ENCODE data around the gene PYGM. TPM values are rescaled to one million over a fixed set of nuclear protein-coding genes. Genes with fewer than 3 reads are reported as not detected.

The PYGM gene
- total and polyA plus RNA-seq, 2 experiments from 2014 or later, result 1.5 to 3.9 TPM

DNA sequence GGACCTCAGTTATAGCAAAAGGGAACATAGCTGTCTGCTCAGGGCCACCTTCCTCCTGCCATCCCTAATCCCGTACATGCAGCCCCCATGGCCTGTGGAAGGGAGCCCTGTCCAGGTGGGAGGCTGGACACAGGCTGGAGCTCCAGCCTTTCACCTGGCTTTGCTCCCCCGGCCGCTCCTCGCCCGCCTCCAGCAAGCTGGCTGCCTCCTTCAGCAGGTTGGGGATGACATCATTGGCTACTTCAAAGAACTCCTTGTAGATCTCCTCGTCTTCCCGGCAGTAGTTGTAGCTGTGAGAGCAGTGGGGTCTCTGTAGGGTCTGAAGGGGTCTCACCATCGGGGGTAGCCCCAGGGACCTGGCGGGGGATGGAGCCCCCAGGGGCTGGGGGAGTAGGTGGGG lies 45.7 kb upstream of the PYGM start (continued):
- TF ChIP-seq EZH2 (IDR thresholded peaks at IDR 0.05; ENCODE audit: low read depth, unreplicated experiment) (no peak), ZNF114 (CRISPR knock-in tag; IDR thresholded peaks at IDR 0.05) (no peak)

DNA sequence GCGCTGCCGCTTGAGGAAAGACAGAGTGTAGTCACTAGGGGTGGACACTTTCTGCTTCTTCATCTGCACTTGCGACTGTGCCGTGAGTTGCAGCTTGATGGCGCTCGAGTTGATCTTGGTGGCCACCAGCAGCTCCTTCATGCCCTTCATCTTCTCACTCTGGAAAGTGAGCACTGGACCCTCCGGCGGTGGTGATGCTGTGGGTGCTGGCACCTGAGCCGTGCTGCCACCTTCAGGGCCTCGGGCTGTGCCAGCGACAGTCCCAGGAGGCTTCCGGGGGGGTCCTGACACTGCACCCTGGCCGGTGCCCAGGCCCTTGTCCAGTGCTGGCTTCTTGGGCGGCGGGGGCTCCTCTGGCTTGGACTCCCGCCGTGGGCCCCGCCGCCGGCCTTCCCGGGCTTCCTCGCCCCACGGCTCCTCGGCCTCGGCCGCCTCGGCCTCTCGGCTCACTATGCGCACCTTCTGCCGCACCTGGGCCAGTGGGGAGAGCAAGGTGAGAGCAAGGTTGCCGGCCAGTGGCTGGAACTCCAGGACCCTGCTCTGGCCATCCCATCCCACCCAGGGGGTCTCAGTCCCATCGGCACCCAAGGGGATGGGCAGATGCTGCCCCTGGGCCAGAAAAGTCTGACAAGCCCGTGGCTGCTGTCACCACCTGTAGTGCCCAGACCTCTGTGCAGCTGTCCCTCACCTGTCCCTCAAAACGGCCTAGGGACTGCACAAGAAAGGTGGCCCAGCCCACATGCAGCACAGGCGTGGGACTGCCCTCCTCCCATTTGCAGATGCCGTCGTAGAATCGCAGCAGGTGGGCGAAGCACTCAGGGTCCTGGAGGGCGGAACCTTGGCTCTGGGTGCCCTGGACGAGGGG lies 44.8 kb upstream of the PYGM start:
- Mint-ChIP-seq H3K9me3 (no peaks in the 10 kb centered on the region), H3K36me3 (ENCODE audit: low read depth) (peaks cover 21% of the 10 kb centered on the region), H3K4me3 (peak overlapping the region; percentile 78), H3K27ac (peak overlapping the region; percentile 93), H3K4me1 (peaks cover 20% of the 10 kb centered on the region), H3K27me3 (ENCODE audit: insufficient read depth, low read depth, poor library complexity) (peaks cover 10% of the 10 kb centered on the region)
- Histone ChIP-seq H2AFZ (no peak overlapping the region), H3K4me3 (peak overlapping the region; percentile 72; the same call in 1 of the 2 replicates), H3K4me2 (peak overlapping the region; percentile 84), H3K4me1 (ENCODE audit: insufficient read depth) (peaks cover 8% of the 10 kb centered on the region; the same call in 1 of the 2 replicates), H3K9me2 (ENCODE audit: insufficient read depth) (no peaks in the 10 kb centered on the region), H3K27ac (ENCODE audit: low read depth) (peak overlapping the region; percentile 93), H3K27me3 (ENCODE audit: insufficient read depth) (no peaks in the 10 kb centered on the region), H3K36me3 (ENCODE audit: insufficient read depth) (no peaks in the 10 kb centered on the region), H3F3A (replicated peaks; ENCODE audit: low read depth) (peaks cover 12% of the 10 kb centered on the region), H4K20me1 (replicated peaks; ENCODE audit: insufficient read depth) (0 out of 2 replicates have a peak, but pooled peaks cover 13% of the 10 kb centered on the region), H3K79me2 (replicated peaks; ENCODE audit: insufficient read depth) (peaks cover 6% of the 10 kb centered on the region; the same call in 1 of the 2 replicates)
- peak; percentile 12 for ATAC-seq
- peak; percentile 66 for DNase-seq (ENCODE audit: low spot score)
- TF ChIP-seq, protein P1, sequence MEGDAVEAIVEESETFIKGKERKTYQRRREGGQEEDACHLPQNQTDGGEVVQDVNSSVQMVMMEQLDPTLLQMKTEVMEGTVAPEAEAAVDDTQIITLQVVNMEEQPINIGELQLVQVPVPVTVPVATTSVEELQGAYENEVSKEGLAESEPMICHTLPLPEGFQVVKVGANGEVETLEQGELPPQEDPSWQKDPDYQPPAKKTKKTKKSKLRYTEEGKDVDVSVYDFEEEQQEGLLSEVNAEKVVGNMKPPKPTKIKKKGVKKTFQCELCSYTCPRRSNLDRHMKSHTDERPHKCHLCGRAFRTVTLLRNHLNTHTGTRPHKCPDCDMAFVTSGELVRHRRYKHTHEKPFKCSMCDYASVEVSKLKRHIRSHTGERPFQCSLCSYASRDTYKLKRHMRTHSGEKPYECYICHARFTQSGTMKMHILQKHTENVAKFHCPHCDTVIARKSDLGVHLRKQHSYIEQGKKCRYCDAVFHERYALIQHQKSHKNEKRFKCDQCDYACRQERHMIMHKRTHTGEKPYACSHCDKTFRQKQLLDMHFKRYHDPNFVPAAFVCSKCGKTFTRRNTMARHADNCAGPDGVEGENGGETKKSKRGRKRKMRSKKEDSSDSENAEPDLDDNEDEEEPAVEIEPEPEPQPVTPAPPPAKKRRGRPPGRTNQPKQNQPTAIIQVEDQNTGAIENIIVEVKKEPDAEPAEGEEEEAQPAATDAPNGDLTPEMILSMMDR (conservative IDR thresholded peaks at IDR 0.05; ENCODE audit: low read depth in 2 of 2), result peak; percentile 36 to 59; a peak in 3 of 4 replicates
- TF ChIP-seq CREB1 (CRISPR knock-in tag; IDR thresholded peaks at IDR 0.05; ENCODE audit: low read depth) (no peak), NANOG (IDR thresholded peaks at IDR 0.05; ENCODE audit: borderline replicate concordance) (no peak), EZH2 (IDR thresholded peaks at IDR 0.05; ENCODE audit: low read depth, unreplicated experiment) (no peak)

DNA sequence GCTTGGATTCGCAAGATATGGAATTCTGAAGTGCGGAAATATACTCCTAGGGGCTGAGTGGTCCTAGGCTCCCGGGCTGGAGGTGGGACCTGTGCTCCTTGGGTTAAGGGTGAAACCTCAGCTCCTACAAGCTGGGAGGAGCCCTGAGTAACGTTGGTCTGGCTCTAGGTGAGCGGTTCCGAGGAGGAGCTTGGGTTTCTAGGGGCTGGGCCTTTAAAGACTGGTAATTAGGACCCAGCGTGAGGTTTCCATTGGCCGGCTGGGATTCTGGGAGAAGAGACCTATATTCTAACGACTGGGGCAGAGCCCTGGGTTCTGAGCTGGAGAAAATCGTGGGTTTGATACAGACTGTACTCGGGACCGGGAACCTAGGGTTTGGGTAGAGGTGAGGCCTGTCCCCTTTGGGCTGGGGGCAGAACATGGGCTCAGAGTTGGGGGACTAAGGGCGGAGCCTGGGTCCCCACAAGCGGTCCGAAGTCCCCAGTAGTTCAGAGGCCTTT lies 44.1 kb upstream of the PYGM start:
- TF ChIP-seq POLR2AphosphoS5 (IDR thresholded peaks at IDR 0.05; ENCODE audit: low read depth), result peak; percentile 2; the same call in 1 of the 2 replicates
- TF ChIP-seq, protein P2, sequence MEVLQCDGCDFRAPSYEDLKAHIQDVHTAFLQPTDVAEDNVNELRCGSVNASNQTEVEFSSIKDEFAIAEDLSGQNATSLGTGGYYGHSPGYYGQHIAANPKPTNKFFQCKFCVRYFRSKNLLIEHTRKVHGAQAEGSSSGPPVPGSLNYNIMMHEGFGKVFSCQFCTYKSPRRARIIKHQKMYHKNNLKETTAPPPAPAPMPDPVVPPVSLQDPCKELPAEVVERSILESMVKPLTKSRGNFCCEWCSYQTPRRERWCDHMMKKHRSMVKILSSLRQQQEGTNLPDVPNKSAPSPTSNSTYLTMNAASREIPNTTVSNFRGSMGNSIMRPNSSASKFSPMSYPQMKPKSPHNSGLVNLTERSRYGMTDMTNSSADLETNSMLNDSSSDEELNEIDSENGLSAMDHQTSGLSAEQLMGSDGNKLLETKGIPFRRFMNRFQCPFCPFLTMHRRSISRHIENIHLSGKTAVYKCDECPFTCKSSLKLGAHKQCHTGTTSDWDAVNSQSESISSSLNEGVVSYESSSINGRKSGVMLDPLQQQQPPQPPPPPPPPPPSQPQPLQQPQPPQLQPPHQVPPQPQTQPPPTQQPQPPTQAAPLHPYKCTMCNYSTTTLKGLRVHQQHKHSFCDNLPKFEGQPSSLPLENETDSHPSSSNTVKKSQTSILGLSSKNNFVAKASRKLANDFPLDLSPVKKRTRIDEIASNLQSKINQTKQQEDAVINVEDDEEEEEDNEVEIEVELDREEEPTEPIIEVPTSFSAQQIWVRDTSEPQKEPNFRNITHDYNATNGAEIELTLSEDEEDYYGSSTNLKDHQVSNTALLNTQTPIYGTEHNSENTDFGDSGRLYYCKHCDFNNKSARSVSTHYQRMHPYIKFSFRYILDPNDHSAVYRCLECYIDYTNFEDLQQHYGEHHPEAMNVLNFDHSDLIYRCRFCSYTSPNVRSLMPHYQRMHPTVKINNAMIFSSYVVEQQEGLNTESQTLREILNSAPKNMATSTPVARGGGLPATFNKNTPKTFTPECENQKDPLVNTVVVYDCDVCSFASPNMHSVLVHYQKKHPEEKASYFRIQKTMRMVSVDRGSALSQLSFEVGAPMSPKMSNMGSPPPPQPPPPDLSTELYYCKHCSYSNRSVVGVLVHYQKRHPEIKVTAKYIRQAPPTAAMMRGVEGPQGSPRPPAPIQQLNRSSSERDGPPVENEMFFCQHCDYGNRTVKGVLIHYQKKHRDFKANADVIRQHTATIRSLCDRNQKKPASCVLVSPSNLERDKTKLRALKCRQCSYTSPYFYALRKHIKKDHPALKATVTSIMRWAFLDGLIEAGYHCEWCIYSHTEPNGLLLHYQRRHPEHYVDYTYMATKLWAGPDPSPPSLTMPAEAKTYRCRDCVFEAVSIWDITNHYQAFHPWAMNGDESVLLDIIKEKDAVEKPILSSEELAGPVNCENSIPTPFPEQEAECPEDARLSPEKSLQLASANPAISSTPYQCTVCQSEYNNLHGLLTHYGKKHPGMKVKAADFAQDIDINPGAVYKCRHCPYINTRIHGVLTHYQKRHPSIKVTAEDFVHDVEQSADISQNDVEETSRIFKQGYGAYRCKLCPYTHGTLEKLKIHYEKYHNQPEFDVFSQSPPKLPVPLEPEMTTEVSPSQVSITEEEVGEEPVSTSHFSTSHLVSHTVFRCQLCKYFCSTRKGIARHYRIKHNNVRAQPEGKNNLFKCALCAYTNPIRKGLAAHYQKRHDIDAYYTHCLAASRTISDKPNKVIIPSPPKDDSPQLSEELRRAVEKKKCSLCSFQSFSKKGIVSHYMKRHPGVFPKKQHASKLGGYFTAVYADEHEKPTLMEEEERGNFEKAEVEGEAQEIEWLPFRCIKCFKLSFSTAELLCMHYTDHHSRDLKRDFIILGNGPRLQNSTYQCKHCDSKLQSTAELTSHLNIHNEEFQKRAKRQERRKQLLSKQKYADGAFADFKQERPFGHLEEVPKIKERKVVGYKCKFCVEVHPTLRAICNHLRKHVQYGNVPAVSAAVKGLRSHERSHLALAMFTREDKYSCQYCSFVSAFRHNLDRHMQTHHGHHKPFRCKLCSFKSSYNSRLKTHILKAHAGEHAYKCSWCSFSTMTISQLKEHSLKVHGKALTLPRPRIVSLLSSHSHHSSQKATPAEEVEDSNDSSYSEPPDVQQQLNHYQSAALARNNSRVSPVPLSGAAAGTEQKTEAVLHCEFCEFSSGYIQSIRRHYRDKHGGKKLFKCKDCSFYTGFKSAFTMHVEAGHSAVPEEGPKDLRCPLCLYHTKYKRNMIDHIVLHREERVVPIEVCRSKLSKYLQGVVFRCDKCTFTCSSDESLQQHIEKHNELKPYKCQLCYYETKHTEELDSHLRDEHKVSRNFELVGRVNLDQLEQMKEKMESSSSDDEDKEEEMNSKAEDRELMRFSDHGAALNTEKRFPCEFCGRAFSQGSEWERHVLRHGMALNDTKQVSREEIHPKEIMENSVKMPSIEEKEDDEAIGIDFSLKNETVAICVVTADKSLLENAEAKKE (CRISPR knock-in tag; IDR thresholded peaks at IDR 0.05), result no peak
- Histone ChIP-seq H2AFZ (no peak overlapping the region), H3K27me3 (ENCODE audit: insufficient read depth) (no peaks in the 10 kb centered on the region), H4K20me1 (replicated peaks; ENCODE audit: insufficient read depth) (0 out of 2 replicates have a peak, but pooled peaks cover 9% of the 10 kb centered on the region), H3F3A (replicated peaks; ENCODE audit: low read depth) (peaks cover 8% of the 10 kb centered on the region; the same call in 1 of the 2 replicates), H3K9me2 (ENCODE audit: insufficient read depth) (no peaks in the 10 kb centered on the region), H3K4me2 (peak overlapping the region; percentile 84), H3K4me1 (ENCODE audit: insufficient read depth) (peaks cover 4% of the 10 kb centered on the region; the same call in 1 of the 2 replicates), H3K79me2 (replicated peaks; ENCODE audit: insufficient read depth) (no peaks in the 10 kb centered on the region), H3K4me3 (peak overlapping the region; percentile 72), H3K27ac (ENCODE audit: low read depth) (peak overlapping the region; percentile 93), H3K36me3 (ENCODE audit: insufficient read depth) (no peaks in the 10 kb centered on the region)
- H3K9me3 Mint-ChIP-seq, result no peaks in the 10 kb centered on the region
- H3K4me3 Mint-ChIP-seq, result peak overlapping the region; percentile 78
- peak overlapping the region; percentile 93 for H3K27ac Mint-ChIP-seq
- H3K36me3 Mint-ChIP-seq (ENCODE audit: low read depth), result peaks cover 21% of the 10 kb centered on the region
- peaks cover 14% of the 10 kb centered on the region for H3K4me1 Mint-ChIP-seq
- H3K27me3 Mint-ChIP-seq (ENCODE audit: insufficient read depth, low read depth, poor library complexity), result peaks cover 10% of the 10 kb centered on the region
- peak; percentile 76 for ATAC-seq
- peak; percentile 84 for DNase-seq (ENCODE audit: low spot score)

All from GM23338 (cell line).